WI38 (cell line): Measurements from ENCODE around the gene H2BK1.

Experiments used
- H3K4me3 ChIP-seq: 2 replicates; pipeline ENCODE4 v1.5.1; 2011; ENCODE audit warnings: low read depth, mild to moderate bottlenecking, control low read depth, low read length
- CTCF ChIP-seq: IDR thresholded peaks from 2 replicates; pipeline ENCODE4 v1.5.1; 2012; ENCODE audit warnings: low read depth, mild to moderate bottlenecking, control low read depth, low read length

H2BK1 gene

GRCh38 chr7:151237244-151238189, 27.2 kb upstream of the H2BK1 start:
- no peak overlapping the region for H3K4me3 ChIP-seq
- TF ChIP-seq CTCF = no peak

- no peak overlapping the region for H3K4me3 ChIP-seq
- no peak for TF ChIP-seq CTCF
These were observed 26.1 kb upstream of the H2BK1 start for GRCh38 chr7:151236406-151236805.

DNA sequence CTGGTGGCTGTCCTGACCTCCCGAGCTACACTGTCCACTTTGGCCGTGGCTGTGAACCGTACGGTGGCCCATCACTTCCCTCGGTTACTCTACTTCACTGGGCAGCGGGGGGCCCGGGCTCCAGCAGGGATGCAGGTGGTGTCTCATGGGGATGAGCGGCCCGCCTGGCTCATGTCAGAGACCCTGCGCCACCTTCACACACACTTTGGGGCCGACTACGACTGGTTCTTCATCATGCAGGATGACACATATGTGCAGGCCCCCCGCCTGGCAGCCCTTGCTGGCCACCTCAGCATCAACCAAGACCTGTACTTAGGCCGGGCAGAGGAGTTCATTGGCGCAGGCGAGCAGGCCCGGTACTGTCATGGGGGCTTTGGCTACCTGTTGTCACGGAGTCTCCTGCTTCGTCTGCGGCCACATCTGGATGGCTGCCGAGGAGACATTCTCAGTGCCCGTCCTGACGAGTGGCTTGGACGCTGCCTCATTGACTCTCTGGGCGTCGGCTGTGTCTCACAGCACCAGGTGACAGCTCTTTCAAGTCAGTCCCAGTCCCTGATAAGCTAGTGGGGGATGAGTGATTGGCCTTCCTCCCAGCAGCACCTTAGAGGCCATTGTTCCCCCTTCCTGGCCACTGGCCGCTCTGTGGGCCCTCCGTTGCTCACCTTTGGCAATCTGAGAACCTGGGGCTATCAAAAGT, 25.0 kb upstream of the H2BK1 start:
- no peak overlapping the region for H3K4me3 ChIP-seq
- no peak for TF ChIP-seq CTCF

DNA sequence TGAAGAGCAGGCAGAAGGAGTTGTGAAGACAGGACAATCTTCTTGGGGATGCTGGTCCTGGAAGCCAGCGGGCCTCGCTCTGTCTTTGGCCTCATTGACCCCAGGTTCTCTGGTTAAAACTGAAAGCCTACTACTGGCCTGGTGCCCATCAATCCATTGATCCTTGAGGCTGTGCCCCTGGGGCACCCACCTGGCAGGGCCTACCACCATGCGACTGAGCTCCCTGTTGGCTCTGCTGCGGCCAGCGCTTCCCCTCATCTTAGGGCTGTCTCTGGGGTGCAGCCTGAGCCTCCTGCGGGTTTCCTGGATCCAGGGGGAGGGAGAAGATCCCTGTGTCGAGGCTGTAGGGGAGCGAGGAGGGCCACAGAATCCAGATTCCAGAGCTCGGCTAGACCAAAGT, 23.5 kb upstream of the H2BK1 start:
- TF ChIP-seq CTCF = no peak
- H3K4me3 ChIP-seq = peak overlapping the region; percentile 98

- TF ChIP-seq CTCF = no peak
- H3K4me3 ChIP-seq = peak overlapping the region; percentile 98
These were observed 22.8 kb upstream of the H2BK1 start for GRCh38 chr7:151232917-151233701.

DNA sequence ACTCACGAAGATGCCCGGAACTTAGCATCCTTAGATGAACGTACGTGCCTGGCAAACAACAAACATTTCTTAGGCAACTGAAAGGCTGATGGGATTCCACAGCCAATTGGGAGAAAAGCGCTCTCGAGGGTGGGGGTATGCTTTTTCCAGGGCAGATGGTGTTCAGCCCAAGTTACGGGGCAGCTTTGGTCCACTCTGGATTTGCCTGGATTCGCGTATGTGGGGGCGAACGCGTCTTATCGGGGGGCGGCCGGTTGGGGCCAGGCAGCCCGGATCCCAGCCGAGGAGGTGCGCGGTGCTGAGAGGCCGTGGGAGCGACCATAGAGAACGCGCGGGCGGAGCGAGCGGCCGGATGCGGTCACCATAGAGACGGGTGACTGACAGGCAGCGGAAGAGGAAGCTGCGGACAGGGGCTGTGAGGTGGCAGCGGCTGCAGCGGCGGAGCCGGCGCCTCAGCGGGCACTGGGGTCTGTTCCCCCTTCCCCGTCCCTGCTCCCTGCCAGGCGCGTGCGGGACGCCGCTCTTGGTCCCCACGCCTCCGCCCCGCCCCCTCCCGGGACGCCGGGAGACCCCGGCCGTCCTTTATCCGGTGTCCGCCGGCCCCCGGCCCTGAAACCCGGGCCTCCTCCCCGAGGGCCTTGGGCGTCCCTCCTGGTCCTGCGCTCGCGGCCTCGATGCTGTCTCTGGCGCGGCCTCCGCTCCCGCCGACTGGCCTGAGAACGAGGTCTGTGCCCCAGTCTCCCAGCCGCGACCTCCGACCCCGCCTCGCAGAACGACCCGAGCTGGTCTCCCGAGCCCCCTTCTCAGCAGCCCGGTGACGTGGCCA, 22.0 kb upstream of the H2BK1 start, which contains the start of gene CHPF2:
Gene CHPF2 (plus strand): TSS at position 393 of the 826 bp plus-strand sequence. CDS start 1,529 bp downstream, outside the sequence.
- no peak for TF ChIP-seq CTCF
- peak within 1 kb of the TSS; percentile 98 for H3K4me3 ChIP-seq
